HCT116 (cell line): Measurements from ENCODE around the gene OLA1. TPM values are rescaled to one million over a fixed set of nuclear protein-coding genes. Genes with fewer than 3 reads are reported as not detected.

Experiments
- ATAC-seq: fragments of 200-7000 bp; cut with Tn5 transposase; 2 replicates; pipeline ENCODE4 v1.9.1; 2020; ENCODE audit warnings: mild to moderate bottlenecking, moderate library complexity
- BruUV-seq: library from RNA; stranded (reverse); fragments of 400-500 nt; replicated peaks from 2 replicates; lab custom pipeline; 2021; lab: Mats Ljungman, UMichigan
- CTCF ChIA-PET: fragments of 300-600 bp; sonication (Branson Sonifier 250); formaldehyde crosslinking; loops from one replicate; lab custom pipeline; 2021; ENCODE audit warnings: antibody characterized with exemption; lab: Charles Lee
- POLR2A ChIA-PET: fragments of 300-600, 350-600 bp; sonication (Branson Sonifier 250); formaldehyde crosslinking; loops from one replicate; lab custom pipeline; 2021; ENCODE audit warnings: antibody characterized with exemption; lab: Charles Lee
- RAD21 ChIA-PET, 2 experiments: fragments of 300-600 bp; sonication (Branson Sonifier 250); formaldehyde crosslinking; loops; one replicate each; lab custom pipeline; 2023; ENCODE audit warnings: low total read pairs in 2 of 2; ENCODE audit not compliant: uncharacterized antibody in 2 of 2, unreplicated experiment in 2 of 2, low non-redundant PET in 1 of 2; lab: Charles Lee
- DNase-seq: peaks from one replicate; pipeline ENCODE4 v3.0.0-alpha.2; 2010; ENCODE audit warnings: low read depth, low spot score
- H2AFZ ChIP-seq: fragments of 200-600 bp; shearing (Covaris generic), sonication (generic); 2 replicates; pipeline ENCODE4 v1.6.1; 2017; ENCODE audit warnings: low read depth, mixed run types, mixed read lengths, antibody characterized with exemption, low read length; ENCODE audit not compliant: poor library complexity, severe bottlenecking
- H3K27ac ChIP-seq: 2 replicates; pipeline ENCODE4 v1.5.1; 2012; ENCODE audit warnings: low read depth, low read length
- H3K27me3 ChIP-seq: fragments of 200-600 bp; sonication (generic); 2 replicates; pipeline ENCODE4 v1.6.1; 2016; ENCODE audit warnings: mixed run types, low read length, mixed read lengths; ENCODE audit not compliant: insufficient read depth
- H3K36me3 ChIP-seq, 2 experiments: fragments of 200-500 bp in 1 of 2; fragments of 200-600 bp in 1 of 2; sonication (Bioruptor generic) in 1 of 2; sonication (generic) in 1 of 2; 2 replicates each; pipeline versions ENCODE4 v1.5.1 to v1.6.1; 2014 to 2016; ENCODE audit warnings: low read length in 2 of 2, inconsistent platforms in 1 of 2, mixed read lengths in 1 of 2, mixed run types in 1 of 2; ENCODE audit not compliant: insufficient read depth in 2 of 2, control insufficient read depth in 1 of 2
- H3K4me1 ChIP-seq, 2 experiments: fragments of 200-600 bp in 1 of 2; sonication (generic) in 1 of 2; 2 replicates each; pipeline versions ENCODE4 v1.5.1 to v1.6.1; 2012 to 2017; ENCODE audit warnings: low read length in 2 of 2, inconsistent platforms in 1 of 2, mild to moderate bottlenecking in 1 of 2, mixed read lengths in 1 of 2, mixed run types in 1 of 2, moderate library complexity in 1 of 2; ENCODE audit not compliant: insufficient read depth in 2 of 2, control insufficient read depth in 1 of 2
- H3K4me2 ChIP-seq: fragments of 200-600 bp; sonication (generic); 2 replicates; pipeline ENCODE4 v1.6.1; 2017; ENCODE audit warnings: mixed run types, low read length, mixed read lengths
- H3K4me3 ChIP-seq, 2 experiments: fragments of 200-600 bp in 1 of 2; sonication (generic) in 1 of 2; replicated peaks in 1 of 2; 2 replicates each; pipeline ENCODE4 v1.5.1; 2011 to 2016; ENCODE audit warnings: low read length in 2 of 2, control low read depth in 1 of 2, low read depth in 1 of 2, mild to moderate bottlenecking in 1 of 2, mixed read lengths in 1 of 2, mixed run types in 1 of 2
- H3K79me2 ChIP-seq: fragments of 200-600 bp; sonication (generic); 2 replicates; pipeline ENCODE4 v1.6.1; 2017; ENCODE audit warnings: mild to moderate bottlenecking, mixed run types, low read length, moderate library complexity, mixed read lengths; ENCODE audit not compliant: insufficient read depth
- H3K9ac ChIP-seq: fragments of 200-600 bp; sonication (generic); 2 replicates; pipeline ENCODE4 v1.6.1; 2016; ENCODE audit warnings: low read length, mixed read lengths
- H3K9me2 ChIP-seq: fragments of 200-600 bp; sonication (generic), shearing (Covaris generic); 2 replicates; pipeline ENCODE4 v1.6.1; 2017; ENCODE audit warnings: mixed run types, mild to moderate bottlenecking, moderate library complexity; ENCODE audit not compliant: insufficient read depth
- H3K9me3 ChIP-seq, 2 experiments: fragments of 200-500 bp in 1 of 2; fragments of 200-600 bp in 1 of 2; sonication (Bioruptor generic) in 1 of 2; sonication (generic) in 1 of 2; 2 replicates each; pipeline ENCODE4 v1.6.1; 2014 to 2017; ENCODE audit warnings: low read length in 2 of 2, mixed read lengths in 2 of 2, inconsistent platforms in 1 of 2, low read depth in 1 of 2, mild to moderate bottlenecking in 1 of 2, mixed run types in 1 of 2, moderate library complexity in 1 of 2; ENCODE audit not compliant: control insufficient read depth in 1 of 2, insufficient read depth in 1 of 2
- H4K20me1 ChIP-seq: fragments of 200-600 bp; sonication (generic), shearing (Covaris generic); 2 replicates; pipeline ENCODE4 v1.6.1; 2017; ENCODE audit warnings: mixed run types, mild to moderate bottlenecking, moderate library complexity; ENCODE audit not compliant: insufficient read depth
- CBX3 ChIP-seq: IDR thresholded peaks from 2 replicates; pipeline ENCODE4 v1.6.1; 2012; ENCODE audit warnings: low read depth
- ELF1 ChIP-seq: IDR thresholded peaks from 2 replicates; pipeline ENCODE4 v1.6.1; 2012; ENCODE audit warnings: low read depth, borderline replicate concordance
- EZH2 ChIP-seq: fragments of 200-600 bp; sonication (generic); IDR thresholded peaks from 2 replicates; pipeline ENCODE4 v1.6.1; 2017; ENCODE audit warnings: antibody characterized with exemption, mixed run types
- EZH2phosphoT487 ChIP-seq: fragments of 200-600 bp; IDR thresholded peaks from 2 replicates; pipeline ENCODE4 v1.6.1; 2018; ENCODE audit warnings: antibody characterized with exemption, borderline replicate concordance
- POLR2A ChIP-seq: IDR thresholded peaks from 2 replicates; pipeline ENCODE4 v1.7.0; 2011; ENCODE audit warnings: borderline replicate concordance; ENCODE audit not compliant: insufficient read depth, insufficient read length; ENCODE audit errors: extremely low read depth
- POLR2AphosphoS5 ChIP-seq: IDR thresholded peaks from 2 replicates; pipeline ENCODE4 v1.6.1; 2011; ENCODE audit warnings: mild to moderate bottlenecking, low read depth, low read length, moderate library complexity
- RAD21 ChIP-seq: IDR thresholded peaks from 2 replicates; pipeline ENCODE4 v1.6.1; 2012; ENCODE audit warnings: low read depth, mild to moderate bottlenecking
- SIN3A ChIP-seq: IDR thresholded peaks from 2 replicates; pipeline ENCODE4 v1.6.1; 2012; ENCODE audit warnings: low read depth
- SRF ChIP-seq: IDR thresholded peaks from 2 replicates; pipeline ENCODE4 v1.6.1; 2012; ENCODE audit warnings: low read depth
- ZFX ChIP-seq: fragments of 450-650 bp; IDR thresholded peaks from 2 replicates; pipeline ENCODE4 v1.6.1; 2017
- intact Hi-C: fragments of 100-400 bp; cut with micrococcal nuclease; formaldehyde crosslinking; loops from 2 replicates; pipeline ENCODE4 v1.10.0; 2022
- total RNA-seq: library from RNA; stranded (reverse); gene quantifications from one replicate; pipeline ENCODE4 v1.2.1, GENCODE V29; 2021; ENCODE audit not compliant: unreplicated experiment
- TF ChIP-seq, protein P1 (sequence below): IDR thresholded peaks from 2 replicates; pipeline ENCODE4 v1.6.1; 2012; ENCODE audit warnings: low read depth
- TF ChIP-seq, protein P2 (sequence below), 3 experiments: fragments of 200-600 bp in 1 of 3; sonication (generic) in 1 of 3; IDR thresholded peaks in 2 of 3; conservative IDR thresholded peaks in 1 of 3; 2 replicates each; pipeline ENCODE4 v1.5.1; 2012 to 2017; ENCODE audit warnings: low read depth in 2 of 3, low read length in 2 of 3, antibody characterized with exemption in 1 of 3, borderline replicate concordance in 1 of 3, control low read depth in 1 of 3, mild to moderate bottlenecking in 1 of 3, mixed read lengths in 1 of 3, mixed run types in 1 of 3, moderate library complexity in 1 of 3; ENCODE audit not compliant: insufficient read depth in 1 of 3
- TF ChIP-seq, protein P3 (sequence below): IDR thresholded peaks from 2 replicates; pipeline ENCODE4 v1.6.1; 2011; ENCODE audit warnings: mild to moderate bottlenecking, low read length, moderate library complexity; ENCODE audit not compliant: insufficient replicate concordance; ENCODE audit errors: extremely low read depth
- TF ChIP-seq, protein P4 (sequence below): IDR thresholded peaks from 2 replicates; pipeline ENCODE4 v1.6.1; 2012

The OLA1 gene
- total RNA-seq, 1 experiment from 2014 or later = 219 TPM

DNA sequence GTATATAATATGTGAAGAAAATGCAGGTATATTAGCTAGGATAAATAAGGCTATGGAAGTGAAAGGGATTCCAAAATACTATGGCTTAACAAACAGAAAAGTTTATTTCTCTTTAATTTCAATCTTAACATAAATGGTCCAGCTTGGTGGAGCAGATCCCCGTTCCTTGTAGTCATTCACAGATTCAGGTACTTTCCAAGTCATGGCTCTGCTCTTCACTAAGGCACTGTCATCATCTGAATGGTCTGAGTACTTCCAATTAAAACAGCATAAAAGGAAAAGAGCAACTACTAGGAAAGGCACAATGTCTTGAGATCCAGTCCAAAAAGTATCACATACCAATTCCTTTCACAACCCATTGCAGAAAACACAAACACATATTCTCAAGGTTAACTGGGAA is 63.4 kb downstream of the OLA1 start (continued):
- TF ChIP-seq, protein P1, sequence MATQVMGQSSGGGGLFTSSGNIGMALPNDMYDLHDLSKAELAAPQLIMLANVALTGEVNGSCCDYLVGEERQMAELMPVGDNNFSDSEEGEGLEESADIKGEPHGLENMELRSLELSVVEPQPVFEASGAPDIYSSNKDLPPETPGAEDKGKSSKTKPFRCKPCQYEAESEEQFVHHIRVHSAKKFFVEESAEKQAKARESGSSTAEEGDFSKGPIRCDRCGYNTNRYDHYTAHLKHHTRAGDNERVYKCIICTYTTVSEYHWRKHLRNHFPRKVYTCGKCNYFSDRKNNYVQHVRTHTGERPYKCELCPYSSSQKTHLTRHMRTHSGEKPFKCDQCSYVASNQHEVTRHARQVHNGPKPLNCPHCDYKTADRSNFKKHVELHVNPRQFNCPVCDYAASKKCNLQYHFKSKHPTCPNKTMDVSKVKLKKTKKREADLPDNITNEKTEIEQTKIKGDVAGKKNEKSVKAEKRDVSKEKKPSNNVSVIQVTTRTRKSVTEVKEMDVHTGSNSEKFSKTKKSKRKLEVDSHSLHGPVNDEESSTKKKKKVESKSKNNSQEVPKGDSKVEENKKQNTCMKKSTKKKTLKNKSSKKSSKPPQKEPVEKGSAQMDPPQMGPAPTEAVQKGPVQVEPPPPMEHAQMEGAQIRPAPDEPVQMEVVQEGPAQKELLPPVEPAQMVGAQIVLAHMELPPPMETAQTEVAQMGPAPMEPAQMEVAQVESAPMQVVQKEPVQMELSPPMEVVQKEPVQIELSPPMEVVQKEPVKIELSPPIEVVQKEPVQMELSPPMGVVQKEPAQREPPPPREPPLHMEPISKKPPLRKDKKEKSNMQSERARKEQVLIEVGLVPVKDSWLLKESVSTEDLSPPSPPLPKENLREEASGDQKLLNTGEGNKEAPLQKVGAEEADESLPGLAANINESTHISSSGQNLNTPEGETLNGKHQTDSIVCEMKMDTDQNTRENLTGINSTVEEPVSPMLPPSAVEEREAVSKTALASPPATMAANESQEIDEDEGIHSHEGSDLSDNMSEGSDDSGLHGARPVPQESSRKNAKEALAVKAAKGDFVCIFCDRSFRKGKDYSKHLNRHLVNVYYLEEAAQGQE = no peak
- TF ChIP-seq EZH2 = no peak
- TF ChIP-seq, all 23 proteins: peak for 0

DNA sequence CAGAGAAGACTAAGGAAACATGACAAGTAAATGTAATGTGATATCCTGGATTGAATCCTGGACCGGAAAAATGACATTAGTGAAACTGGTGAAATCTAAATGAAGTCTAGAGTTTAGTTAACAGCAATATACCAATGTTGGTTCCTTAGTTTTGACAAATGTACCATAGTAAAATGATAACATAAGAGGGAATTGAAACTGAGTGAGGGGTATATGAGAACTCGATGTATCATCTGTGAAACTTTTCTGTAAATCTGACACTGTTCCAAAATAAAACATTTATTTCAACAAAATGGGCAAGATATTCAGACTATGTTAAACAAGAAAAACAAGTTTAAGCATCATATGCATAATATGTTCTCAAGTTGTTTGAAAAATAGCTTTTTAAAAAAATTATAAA is 63.8 kb downstream of the OLA1 start:
- Histone ChIP-seq H3K36me3 (no peaks in the 10 kb centered on the region), H3K9ac (no peak overlapping the region), H3K4me3 (no peak overlapping the region), H2AFZ (no peak overlapping the region), H3K4me2 (no peak overlapping the region), H3K9me3 (no peaks in the 10 kb centered on the region), H3K27ac (no peak overlapping the region), H3K27me3 (no peaks in the 10 kb centered on the region), H3K9me2 (no peaks in the 10 kb centered on the region), H3K79me2 (peaks cover 94% of the 10 kb centered on the region), H4K20me1 (peaks cover 5% of the 10 kb centered on the region; the same call in 1 of the 2 replicates), H3K4me1 (no peaks in the 10 kb centered on the region)
- RAD21 ChIA-PET = no interaction called here
- intact Hi-C loops = no loop called here
- no TSS peak for BruUV-seq
- CTCF ChIA-PET = no interaction called here
- ATAC-seq (no peak), DNase-seq (no peak)
- POLR2A ChIA-PET = no interaction called here
- TF ChIP-seq SIN3A (no peak), RAD21 (no peak), ZFX (no peak), POLR2A (no peak), ELF1 (no peak), SRF (no peak), EZH2phosphoT487 (no peak), CBX3 (no peak), POLR2AphosphoS5 (no peak), EZH2 (no peak)
- TF ChIP-seq, protein P2, sequence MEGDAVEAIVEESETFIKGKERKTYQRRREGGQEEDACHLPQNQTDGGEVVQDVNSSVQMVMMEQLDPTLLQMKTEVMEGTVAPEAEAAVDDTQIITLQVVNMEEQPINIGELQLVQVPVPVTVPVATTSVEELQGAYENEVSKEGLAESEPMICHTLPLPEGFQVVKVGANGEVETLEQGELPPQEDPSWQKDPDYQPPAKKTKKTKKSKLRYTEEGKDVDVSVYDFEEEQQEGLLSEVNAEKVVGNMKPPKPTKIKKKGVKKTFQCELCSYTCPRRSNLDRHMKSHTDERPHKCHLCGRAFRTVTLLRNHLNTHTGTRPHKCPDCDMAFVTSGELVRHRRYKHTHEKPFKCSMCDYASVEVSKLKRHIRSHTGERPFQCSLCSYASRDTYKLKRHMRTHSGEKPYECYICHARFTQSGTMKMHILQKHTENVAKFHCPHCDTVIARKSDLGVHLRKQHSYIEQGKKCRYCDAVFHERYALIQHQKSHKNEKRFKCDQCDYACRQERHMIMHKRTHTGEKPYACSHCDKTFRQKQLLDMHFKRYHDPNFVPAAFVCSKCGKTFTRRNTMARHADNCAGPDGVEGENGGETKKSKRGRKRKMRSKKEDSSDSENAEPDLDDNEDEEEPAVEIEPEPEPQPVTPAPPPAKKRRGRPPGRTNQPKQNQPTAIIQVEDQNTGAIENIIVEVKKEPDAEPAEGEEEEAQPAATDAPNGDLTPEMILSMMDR (IDR thresholded peaks at IDR 0.05 in 2 of 3, conservative IDR thresholded peaks at IDR 0.05 in 1 of 3; ENCODE audit: borderline replicate concordance in 1 of 3, insufficient read depth in 1 of 3, low read depth in 2 of 3, low read length in 2 of 3) = no peak
- TF ChIP-seq, protein P1 = no peak
- TF ChIP-seq, protein P3, sequence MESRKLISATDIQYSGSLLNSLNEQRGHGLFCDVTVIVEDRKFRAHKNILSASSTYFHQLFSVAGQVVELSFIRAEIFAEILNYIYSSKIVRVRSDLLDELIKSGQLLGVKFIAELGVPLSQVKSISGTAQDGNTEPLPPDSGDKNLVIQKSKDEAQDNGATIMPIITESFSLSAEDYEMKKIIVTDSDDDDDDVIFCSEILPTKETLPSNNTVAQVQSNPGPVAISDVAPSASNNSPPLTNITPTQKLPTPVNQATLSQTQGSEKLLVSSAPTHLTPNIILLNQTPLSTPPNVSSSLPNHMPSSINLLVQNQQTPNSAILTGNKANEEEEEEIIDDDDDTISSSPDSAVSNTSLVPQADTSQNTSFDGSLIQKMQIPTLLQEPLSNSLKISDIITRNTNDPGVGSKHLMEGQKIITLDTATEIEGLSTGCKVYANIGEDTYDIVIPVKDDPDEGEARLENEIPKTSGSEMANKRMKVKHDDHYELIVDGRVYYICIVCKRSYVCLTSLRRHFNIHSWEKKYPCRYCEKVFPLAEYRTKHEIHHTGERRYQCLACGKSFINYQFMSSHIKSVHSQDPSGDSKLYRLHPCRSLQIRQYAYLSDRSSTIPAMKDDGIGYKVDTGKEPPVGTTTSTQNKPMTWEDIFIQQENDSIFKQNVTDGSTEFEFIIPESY = no peak
- TF ChIP-seq, protein P4, sequence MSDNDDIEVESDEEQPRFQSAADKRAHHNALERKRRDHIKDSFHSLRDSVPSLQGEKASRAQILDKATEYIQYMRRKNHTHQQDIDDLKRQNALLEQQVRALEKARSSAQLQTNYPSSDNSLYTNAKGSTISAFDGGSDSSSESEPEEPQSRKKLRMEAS = no peak
